ENCODE results near the gene MATN4.

The MATN4 gene

GRCh38 chr20:45289942-45290676, 18.0 kb downstream of the MATN4 start:
- DNase-seq (ENCODE audit: low spot score) = no peak

DNA sequence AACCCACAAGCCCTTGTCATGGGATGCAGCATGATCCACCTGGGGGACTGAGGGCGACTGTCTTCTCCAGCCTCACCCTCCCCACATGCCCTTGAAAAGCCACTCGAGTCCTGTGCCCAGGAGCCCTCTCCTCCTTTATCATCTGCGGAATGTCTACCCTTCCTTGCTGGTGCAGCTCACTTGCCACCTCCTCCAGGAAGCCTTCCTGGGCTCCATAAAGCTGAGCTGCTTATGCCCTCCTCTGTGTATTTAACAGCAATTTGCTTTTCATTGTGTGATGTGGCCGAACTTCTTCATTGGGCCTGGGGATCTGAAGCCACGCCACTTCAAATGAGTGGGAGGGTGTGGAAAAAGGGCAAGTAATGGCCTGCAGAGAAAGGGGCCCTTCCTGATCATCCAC, 19.2 kb downstream of the MATN4 start:
- DNase-seq (ENCODE audit: low spot score) = no peak

DNA sequence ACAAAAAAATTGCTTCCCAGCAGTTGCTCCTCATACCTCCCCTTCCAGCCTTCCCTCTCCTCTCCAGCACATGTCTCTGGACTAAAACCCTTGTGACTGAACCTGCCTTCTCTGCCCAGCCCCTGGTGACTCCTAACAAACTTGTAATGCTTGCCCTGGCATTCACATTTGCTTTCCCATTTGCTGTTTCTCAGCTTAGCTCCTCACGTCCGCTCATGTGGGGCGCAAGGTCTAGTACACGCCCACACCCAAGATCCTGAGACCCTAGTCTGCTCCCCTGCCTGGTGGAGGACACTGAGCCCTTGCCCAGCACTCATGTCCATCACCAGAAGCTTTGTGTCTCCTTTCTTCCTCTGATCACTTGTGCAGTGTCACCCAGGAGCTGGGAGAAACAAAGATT, 19.7 kb downstream of the MATN4 start:
- no peak for DNase-seq (ENCODE audit: low spot score)

- no peak for DNase-seq (ENCODE audit: low spot score)
These were observed 24.5 kb downstream of the MATN4 start for GRCh38 chr20:45283551-45284057.

GRCh38 chr20:45282700-45283550, 25.2 kb downstream of the MATN4 start:
- no peak for DNase-seq (ENCODE audit: low spot score)

- DNase-seq (ENCODE audit: low spot score) = no peak
These were observed 28.1 kb downstream of the MATN4 start for GRCh38 chr20:45279992-45280391.

- DNase-seq (ENCODE audit: low spot score) = no peak
These were observed 32.8 kb downstream of the MATN4 start for GRCh38 chr20:45275338-45275737.

- DNase-seq (ENCODE audit: low spot score) = no peak
These were observed 38.3 kb downstream of the MATN4 start for GRCh38 chr20:45269754-45270270.

DNA sequence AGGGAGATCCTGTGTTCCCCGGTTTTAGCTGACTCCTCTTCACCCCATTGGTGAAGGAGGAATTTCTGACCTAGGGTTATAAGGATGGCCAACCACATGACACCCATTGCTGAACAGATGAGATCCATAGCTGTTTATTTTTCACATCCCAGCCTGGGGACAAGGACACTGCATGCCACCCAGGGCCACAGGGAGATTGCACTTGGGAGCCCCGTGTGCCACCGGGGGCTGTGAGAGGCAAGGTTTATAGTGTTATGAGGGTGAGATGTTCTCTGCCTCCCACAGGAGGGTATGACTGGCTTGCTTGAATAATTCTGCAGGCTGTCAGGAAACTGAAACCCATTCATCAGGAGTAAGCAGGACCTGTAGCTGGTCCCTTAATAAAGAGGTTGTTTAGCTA, 39.0 kb downstream of the MATN4 start:
- DNase-seq (ENCODE audit: low spot score) = no peak

DNA sequence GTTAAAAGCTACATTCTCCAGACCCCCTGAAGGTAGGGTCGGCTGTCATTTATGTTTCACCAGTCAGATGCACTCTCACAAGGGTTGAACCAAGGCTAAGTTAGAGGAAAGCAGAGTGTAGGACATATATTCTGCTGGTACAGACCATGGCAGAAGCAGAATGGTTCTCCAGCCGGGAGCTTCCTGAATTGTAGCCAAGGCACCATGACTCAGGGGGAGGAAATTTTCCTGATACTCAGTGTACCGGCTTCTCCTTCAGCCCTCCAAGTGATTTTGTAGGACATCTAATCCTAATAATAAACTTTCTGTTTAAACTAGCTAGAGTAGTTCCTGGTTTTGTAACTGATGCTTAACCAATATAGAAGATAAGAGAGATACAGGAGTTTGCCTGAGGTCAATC, 39.6 kb downstream of the MATN4 start:
- no peak for DNase-seq (ENCODE audit: low spot score)

- DNase-seq (ENCODE audit: low spot score) = no peak
These were observed 41.1 kb downstream of the MATN4 start for GRCh38 chr20:45266977-45267376.

DNA sequence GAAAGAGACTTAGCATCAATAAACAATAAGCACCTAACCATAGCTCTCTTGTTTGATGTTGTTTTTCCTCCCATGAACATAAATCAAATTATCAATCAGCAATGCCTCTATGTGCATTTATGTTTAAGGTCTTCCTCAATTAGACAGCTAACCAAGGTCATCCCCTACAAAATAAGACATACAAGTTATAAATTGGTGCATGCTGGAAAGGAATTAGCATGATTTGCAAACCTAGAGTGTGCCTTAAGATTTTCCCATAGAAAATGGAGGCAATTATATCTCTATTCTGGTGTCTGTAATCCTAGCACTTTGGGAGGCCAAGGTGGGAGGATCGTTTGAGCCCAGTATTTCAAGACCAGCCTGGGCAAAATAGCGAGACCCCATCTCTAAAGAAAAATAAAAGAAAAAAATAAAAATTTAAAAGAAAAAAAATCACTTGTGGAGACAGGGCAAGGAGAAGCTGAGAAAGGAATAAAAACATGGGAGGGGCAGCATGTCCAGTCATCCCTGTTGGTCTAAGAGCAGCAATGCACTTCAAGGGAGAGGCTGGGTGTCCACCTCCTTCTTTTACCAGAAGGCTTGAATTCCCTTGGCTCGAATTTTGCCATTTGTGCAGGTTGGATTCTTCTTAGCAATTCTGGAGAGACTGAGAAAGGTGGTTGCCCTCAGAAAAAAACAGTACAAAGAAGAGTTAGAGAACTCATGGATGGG, 44.4 kb downstream of the MATN4 start:
- DNase-seq (ENCODE audit: low spot score) = no peak

- no peak for DNase-seq (ENCODE audit: low spot score)
These were observed 49.4 kb downstream of the MATN4 start for GRCh38 chr20:45258664-45259063.

- DNase-seq (ENCODE audit: low spot score) = no peak
These were observed 49.8 kb downstream of the MATN4 start for GRCh38 chr20:45258259-45258658.

GRCh38 chr20:45257711-45258110, 50.4 kb downstream of the MATN4 start:
- no peak for DNase-seq (ENCODE audit: low spot score)

DNA sequence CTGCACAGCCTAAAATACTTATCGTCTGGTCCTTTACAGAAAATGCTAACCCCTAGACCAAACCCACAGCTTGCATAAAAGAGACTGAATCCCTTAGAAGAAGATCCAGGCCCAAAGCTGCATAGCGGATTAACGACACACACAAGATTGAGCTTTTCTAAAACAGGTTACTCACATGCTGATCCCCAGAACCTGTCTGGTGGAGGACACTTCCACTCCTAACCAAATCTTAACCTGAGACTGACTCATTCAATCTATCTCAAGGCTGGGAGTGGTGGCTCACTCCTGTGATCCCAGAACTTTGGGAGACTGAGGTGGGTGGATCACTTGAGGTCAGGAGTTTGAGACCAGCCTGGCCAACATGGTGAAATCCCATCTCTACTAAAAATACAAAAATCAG, 50.9 kb downstream of the MATN4 start:
- no peak for DNase-seq (ENCODE audit: low spot score)

DNA sequence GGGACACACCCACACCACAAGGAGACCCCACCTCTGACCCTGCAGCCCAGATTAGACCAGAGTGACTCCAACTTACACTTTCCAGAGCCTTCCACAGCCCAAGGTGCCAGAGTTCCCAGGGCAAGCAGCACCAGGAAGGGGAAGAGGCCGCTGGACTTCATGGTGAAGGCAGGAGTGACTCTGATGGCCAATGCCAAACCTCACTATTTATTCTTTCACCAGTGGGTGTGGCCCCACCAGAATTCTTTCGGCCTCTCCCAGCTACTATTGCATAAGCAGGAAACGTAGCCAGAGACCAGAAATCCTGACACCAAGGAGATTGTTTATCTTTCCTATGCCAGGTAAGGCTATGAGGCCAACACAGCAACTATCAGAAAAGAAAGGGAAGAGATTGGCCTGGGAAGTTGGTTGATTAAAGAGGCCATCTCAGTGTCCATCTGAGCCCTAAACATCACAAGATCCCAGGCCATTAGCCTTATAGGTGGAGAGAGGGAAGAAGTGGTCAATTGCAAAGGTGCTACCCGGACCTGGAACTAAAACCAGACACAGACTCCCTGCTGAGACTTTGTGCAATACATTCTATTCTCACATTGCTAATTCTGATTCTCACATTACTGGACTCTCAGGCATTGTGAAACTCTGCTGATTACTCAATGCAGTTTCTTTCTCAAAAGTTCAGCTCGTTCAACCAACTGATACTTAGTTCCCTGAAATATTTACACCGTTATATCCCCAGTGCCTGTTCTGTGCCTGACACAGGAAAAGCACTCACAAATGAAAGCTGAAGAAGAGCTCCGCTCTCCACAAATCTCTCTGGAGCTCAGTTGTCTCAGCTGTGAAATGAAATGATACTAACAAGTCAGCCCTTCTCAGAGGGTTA, 53.5 kb downstream of the MATN4 start, which contains the start of gene SLPI:
TSS of gene SLPI (minus strand) at position 182 of the 880 bp plus-strand sequence. CDS start at position 161, 21 bp downstream.
- DNase-seq (ENCODE audit: low spot score) = no peak

GRCh38 chr20:45253261-45253660, 54.8 kb downstream of the MATN4 start:
- no peak for DNase-seq (ENCODE audit: low spot score)

GRCh38 chr20:45251884-45252560, 56.1 kb downstream of the MATN4 start:
- no peak for DNase-seq (ENCODE audit: low spot score)

DNA sequence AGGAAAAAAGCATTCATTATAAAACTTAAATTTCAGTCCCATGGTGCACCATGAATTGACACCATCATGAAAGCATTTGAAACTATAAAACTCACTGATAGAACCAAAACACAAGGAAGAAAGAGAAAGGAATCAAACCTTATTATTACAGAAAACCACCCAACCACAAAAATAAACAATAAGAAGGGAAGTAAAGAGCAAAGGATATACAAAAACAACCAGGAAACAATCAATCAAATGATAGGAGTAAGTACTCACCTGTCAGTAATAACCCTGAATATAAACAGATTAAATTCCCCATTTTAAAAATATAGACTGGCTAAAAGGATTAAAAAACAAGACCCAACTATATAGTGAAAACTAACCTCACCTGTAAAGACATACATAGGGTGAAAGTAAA, 59.5 kb downstream of the MATN4 start:
- no peak for DNase-seq (ENCODE audit: low spot score)

- DNase-seq (ENCODE audit: low spot score) = no peak
These were observed 60.2 kb downstream of the MATN4 start for GRCh38 chr20:45247865-45248264.
